Parathyroid adenoma (tissue), 2 donors: ENCODE data around the gene FBXL5.
A peak's percentile ranks its signal among the peaks of the same experiment; 100 is the strongest.

Experiments
- H2AFZ ChIP-seq: fragments of 300-600 bp; sonication (generic); one replicate; pipeline ENCODE4 v1.7.0; 2017; ENCODE audit warnings: antibody characterized with exemption, mild to moderate bottlenecking
- H3K27ac ChIP-seq: fragments of 300-600 bp; sonication (generic); one replicate; pipeline ENCODE4 v1.7.0; 2017
- H3K27me3 ChIP-seq: fragments of 300-600 bp; sonication (generic); one replicate; pipeline ENCODE4 v1.7.0; 2017; ENCODE audit warnings: low read length; ENCODE audit not compliant: control insufficient read depth, insufficient read depth
- H3K36me3 ChIP-seq: fragments of 300-600 bp; sonication (generic); one replicate; pipeline ENCODE4 v1.7.0; 2017; ENCODE audit warnings: low read length; ENCODE audit not compliant: control insufficient read depth, insufficient read depth
- H3K4me1 ChIP-seq: fragments of 300-600 bp; sonication (generic); one replicate; pipeline ENCODE4 v1.7.0; 2017; ENCODE audit warnings: control low read depth
- H3K4me2 ChIP-seq: fragments of 300-600 bp; sonication (generic); one replicate; pipeline ENCODE4 v1.7.0; 2017; ENCODE audit warnings: low read length
- H3K4me3 ChIP-seq: fragments of 300-600 bp; sonication (generic); one replicate; pipeline ENCODE4 v1.7.0; 2017; ENCODE audit warnings: low read depth, low read length
- H3K79me2 ChIP-seq: fragments of 300-600 bp; sonication (generic); one replicate; pipeline ENCODE4 v1.7.0; 2017; ENCODE audit warnings: control low read depth
- H3K9ac ChIP-seq: fragments of 300-600 bp; sonication (generic); one replicate; pipeline ENCODE4 v1.7.0; 2017; ENCODE audit warnings: mild to moderate bottlenecking
- H3K9me3 ChIP-seq: fragments of 300-600 bp; sonication (generic); one replicate; pipeline ENCODE4 v1.7.0; 2017; ENCODE audit warnings: low read length; ENCODE audit not compliant: control insufficient read depth
- CTCF ChIP-seq: fragments of 300-600 bp; sonication (generic); IDR thresholded peaks from one replicate; pipeline ENCODE4 v1.7.0; 2017; ENCODE audit warnings: antibody characterized with exemption, mild to moderate bottlenecking
- donor health status: primary hyperparathyroidism.

The FBXL5 gene

DNA sequence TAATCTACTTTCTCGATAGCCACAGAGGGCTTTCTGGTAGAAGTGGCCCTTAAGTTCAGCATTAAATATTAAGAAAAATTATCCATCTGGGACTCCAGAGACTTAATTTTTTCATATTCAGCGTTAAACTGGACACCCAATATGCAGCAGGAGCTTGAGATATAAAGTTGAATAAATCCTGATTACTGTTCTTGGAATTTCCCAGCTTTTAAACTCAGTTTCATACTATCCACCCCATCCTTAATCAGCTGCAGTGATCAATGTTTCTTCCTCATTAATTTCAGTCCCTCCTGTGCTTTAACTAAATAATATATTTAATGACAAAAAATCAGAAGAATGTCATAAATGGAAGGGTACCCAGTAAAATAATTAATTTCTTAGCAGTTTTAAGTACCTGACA is 3.6 kb upstream of the FBXL5 start:
- Histone ChIP-seq H3K4me3 (no peak overlapping the region), H3K27ac (no peak overlapping the region)
- no peak for TF ChIP-seq CTCF

DNA sequence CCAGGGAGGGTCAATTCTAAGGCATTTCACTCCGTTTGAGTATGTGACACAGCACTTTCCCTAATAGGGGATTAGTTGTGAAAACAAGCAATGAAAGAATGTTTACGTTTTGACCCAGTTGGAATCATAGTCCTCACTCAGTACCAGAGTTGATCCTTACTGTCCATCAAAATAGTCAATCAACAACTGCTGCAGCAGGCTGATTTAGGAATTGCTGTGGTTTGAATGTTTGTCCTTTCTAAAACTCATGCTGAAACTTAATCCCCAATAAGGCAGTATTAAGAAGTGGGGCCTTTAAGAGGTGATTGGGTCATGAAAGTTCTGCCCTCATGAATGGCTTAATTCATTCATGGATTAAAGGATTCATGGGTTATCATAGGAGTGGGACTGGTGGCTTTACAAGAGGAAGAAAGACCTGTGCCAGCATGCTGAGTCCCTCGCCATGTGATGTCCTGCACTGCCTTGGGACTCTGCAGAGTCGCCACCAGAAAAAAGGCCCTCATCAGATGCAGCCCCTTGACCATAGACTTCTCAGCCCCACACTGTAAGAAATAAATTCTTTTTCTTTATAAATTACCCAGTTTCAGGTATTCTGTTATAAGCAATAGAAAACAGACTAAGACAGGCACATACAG is 3.1 kb upstream of the FBXL5 start:
- Histone ChIP-seq H3K4me2 (no peak overlapping the region), H2AFZ (no peak overlapping the region), H3K27me3 (no peaks in the 10 kb centered on the region), H3K4me3 (no peak overlapping the region), H3K9ac (no peak overlapping the region), H3K27ac (no peak overlapping the region), H3K9me3 (no peaks in the 10 kb centered on the region), H3K4me1 (no peaks in the 10 kb centered on the region), H3K79me2 (no peaks in the 10 kb centered on the region), H3K36me3 (no peaks in the 10 kb centered on the region)
- TF ChIP-seq CTCF = no peak

More for the DNA sequence above, 3.6 kb upstream of the FBXL5 start:
- no peaks in the 10 kb centered on the region for H3K79me2 ChIP-seq
- H3K4me2 ChIP-seq = no peak overlapping the region
- no peaks in the 10 kb centered on the region for H3K36me3 ChIP-seq
- H3K9ac ChIP-seq = no peak overlapping the region
- H3K27me3 ChIP-seq = no peaks in the 10 kb centered on the region
- no peak overlapping the region for H2AFZ ChIP-seq
- H3K9me3 ChIP-seq = no peaks in the 10 kb centered on the region
- H3K4me1 ChIP-seq = no peaks in the 10 kb centered on the region

DNA sequence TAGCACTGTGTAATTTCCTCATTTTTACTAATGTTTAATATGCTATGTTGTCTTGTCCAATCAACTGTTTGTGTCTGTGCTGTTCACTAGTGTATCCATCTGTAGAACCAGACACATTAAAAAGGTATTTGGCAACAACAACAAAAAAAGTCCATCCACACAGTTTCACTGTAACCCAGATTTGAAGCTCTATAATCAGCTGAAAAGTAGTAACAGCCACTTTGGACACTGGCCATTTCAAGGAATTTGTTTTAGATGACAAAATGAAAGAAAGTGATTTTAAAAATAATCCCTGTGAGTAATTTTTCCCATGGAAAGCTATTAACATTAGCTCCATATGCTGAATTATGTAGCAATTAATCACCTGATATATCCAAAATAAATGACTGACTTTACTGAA is 2.2 kb upstream of the FBXL5 start:
- H3K36me3 ChIP-seq = no peaks in the 10 kb centered on the region
- H3K9ac ChIP-seq = no peak overlapping the region
- TF ChIP-seq CTCF = no peak
- no peak overlapping the region for H3K27ac ChIP-seq
- no peak overlapping the region for H3K4me2 ChIP-seq
- no peaks in the 10 kb centered on the region for H3K79me2 ChIP-seq
- no peak overlapping the region for H3K4me3 ChIP-seq
- H3K9me3 ChIP-seq = no peaks in the 10 kb centered on the region
- H3K4me1 ChIP-seq = no peaks in the 10 kb centered on the region
- H2AFZ ChIP-seq = no peak overlapping the region
- no peaks in the 10 kb centered on the region for H3K27me3 ChIP-seq

GRCh38 chr4:15656038-15656470 is 897 bp upstream of the FBXL5 start:
- Histone ChIP-seq H3K4me2 (peak overlapping the region; percentile 98), H3K79me2 (peaks cover 3% of the 10 kb centered on the region), H3K27me3 (no peaks in the 10 kb centered on the region), H3K4me3 (peak overlapping the region; percentile 77), H3K36me3 (no peaks in the 10 kb centered on the region), H2AFZ (peak overlapping the region; percentile 99), H3K9me3 (no peaks in the 10 kb centered on the region), H3K9ac (no peak overlapping the region), H3K4me1 (peaks cover 1% of the 10 kb centered on the region), H3K27ac (peak overlapping the region; percentile 97)
- TF ChIP-seq CTCF = no peak

- peak overlapping the region; percentile 68 for H2AFZ ChIP-seq
- H3K4me1 ChIP-seq = peaks cover 2% of the 10 kb centered on the region
- peak overlapping the region; percentile 83 for H3K4me3 ChIP-seq
Measured at GRCh38 chr4:15654593-15655222, 449 bp downstream of the FBXL5 start.

More at GRCh38 chr4:15654593-15655222, 449 bp downstream of the FBXL5 start:
- peaks cover 9% of the 10 kb centered on the region for H3K79me2 ChIP-seq
- no peak for TF ChIP-seq CTCF
- peak overlapping the region; percentile 94 for H3K4me2 ChIP-seq
- peak overlapping the region; percentile 97 for H3K27ac ChIP-seq
- H3K9me3 ChIP-seq = no peaks in the 10 kb centered on the region
- H3K9ac ChIP-seq = peak overlapping the region; percentile 37
- no peaks in the 10 kb centered on the region for H3K27me3 ChIP-seq
- H3K36me3 ChIP-seq = no peaks in the 10 kb centered on the region
